Panc1 (cell line): Measurements from ENCODE around the gene MAP2K5.

Source experiments
- POLR2AphosphoS5 ChIP-seq: IDR thresholded peaks from 2 replicates; pipeline ENCODE4 v1.6.1; 2012; ENCODE audit warnings: mild to moderate bottlenecking, low read depth, low read length, moderate library complexity
- REST ChIP-seq, 2 experiments: IDR thresholded peaks; 2 replicates each; pipeline ENCODE4 v1.6.1; 2011 to 2012; ENCODE audit warnings: low read depth in 2 of 2, control low read depth in 1 of 2, low read length in 1 of 2, mild to moderate bottlenecking in 1 of 2, moderate library complexity in 1 of 2; ENCODE audit not compliant: insufficient read depth in 1 of 2
- TCF7L2 ChIP-seq: IDR thresholded peaks from 2 replicates; pipeline ENCODE4 v1.6.1; 2011; ENCODE audit warnings: mild to moderate bottlenecking, low read depth, low read length, inconsistent platforms
- TF ChIP-seq, protein P1 (sequence below): fragments of 450-650 bp; IDR thresholded peaks from 2 replicates; pipeline ENCODE4 v1.5.1; 2017; ENCODE audit warnings: mild to moderate bottlenecking

- TF ChIP-seq, protein P1, sequence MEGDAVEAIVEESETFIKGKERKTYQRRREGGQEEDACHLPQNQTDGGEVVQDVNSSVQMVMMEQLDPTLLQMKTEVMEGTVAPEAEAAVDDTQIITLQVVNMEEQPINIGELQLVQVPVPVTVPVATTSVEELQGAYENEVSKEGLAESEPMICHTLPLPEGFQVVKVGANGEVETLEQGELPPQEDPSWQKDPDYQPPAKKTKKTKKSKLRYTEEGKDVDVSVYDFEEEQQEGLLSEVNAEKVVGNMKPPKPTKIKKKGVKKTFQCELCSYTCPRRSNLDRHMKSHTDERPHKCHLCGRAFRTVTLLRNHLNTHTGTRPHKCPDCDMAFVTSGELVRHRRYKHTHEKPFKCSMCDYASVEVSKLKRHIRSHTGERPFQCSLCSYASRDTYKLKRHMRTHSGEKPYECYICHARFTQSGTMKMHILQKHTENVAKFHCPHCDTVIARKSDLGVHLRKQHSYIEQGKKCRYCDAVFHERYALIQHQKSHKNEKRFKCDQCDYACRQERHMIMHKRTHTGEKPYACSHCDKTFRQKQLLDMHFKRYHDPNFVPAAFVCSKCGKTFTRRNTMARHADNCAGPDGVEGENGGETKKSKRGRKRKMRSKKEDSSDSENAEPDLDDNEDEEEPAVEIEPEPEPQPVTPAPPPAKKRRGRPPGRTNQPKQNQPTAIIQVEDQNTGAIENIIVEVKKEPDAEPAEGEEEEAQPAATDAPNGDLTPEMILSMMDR, result no peak
- TF ChIP-seq POLR2AphosphoS5 (no peak), TCF7L2 (no peak), REST (IDR thresholded peaks at IDR 0.05; ENCODE audit: insufficient read depth in 1 of 2, low read depth in 2 of 2, low read length in 1 of 2) (no peak)
Observed at GRCh38 chr15:67760901-67761300, 218.4 kb downstream of the MAP2K5 start.
